Measurements from ENCODE around the gene SHLD1. TPM values are rescaled to one million over a fixed set of nuclear protein-coding genes. Genes with fewer than 3 reads are reported as not detected.

The SHLD1 gene
- total and polyA plus RNA-seq, 2 experiments from 2014 or later = 1.4 to 15.0 TPM

DNA sequence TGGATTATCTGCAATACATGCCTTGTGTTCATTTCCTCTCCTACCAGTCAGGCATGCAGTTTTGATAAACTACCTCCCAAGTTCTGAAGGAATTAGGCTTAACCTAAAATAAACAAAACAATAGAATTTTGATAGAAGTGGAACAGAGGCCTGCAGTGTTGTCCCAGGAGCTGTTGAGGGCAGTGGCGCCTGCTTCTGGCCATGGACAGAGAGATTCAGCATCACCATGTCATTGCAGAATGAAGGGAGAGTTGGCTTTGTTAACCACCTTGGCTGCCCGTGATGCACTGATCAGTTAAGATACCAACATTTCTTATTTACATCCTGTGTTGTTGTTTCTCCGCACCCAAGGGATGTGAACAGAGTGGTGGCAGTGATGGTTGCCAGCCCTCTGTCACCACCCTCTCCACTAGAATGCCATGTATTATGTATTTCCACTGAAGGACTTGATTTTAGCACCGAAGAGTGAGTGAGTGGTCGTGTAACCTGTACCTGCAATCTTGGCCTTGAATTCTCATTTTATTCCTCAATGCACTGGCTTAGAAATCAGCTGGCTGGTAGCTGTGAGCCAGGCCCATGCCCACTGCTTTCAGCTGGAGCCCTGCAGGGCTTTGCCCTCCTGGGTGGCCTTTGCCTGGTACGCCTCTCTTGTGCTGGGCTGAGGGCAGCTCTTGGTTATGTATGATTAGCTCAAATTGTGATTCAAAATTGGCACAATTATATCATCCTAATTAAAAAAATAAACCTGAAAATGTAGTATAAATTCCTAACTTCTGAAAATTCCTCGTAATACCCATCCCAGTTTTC, 56.5 kb downstream of the SHLD1 start:
- no peaks in the 10 kb centered on the region for H3K9me3 Mint-ChIP-seq
- H3K79me2 ChIP-seq (replicated peaks; ENCODE audit: insufficient read depth) = no peaks in the 10 kb centered on the region
- DNase-seq (ENCODE audit: low spot score) = peak; percentile 46
- no peak overlapping the region for H3K4me3 ChIP-seq
- 0 out of 2 replicates have a peak overlapping the region, but pooled peaks have one; percentile 34 for H2AFZ ChIP-seq
- ATAC-seq = peak; percentile 87
- H3K36me3 Mint-ChIP-seq (ENCODE audit: low read depth) = no peaks in the 10 kb centered on the region
- no peak overlapping the region for H3K4me2 ChIP-seq
- no peaks in the 10 kb centered on the region for H3F3A ChIP-seq (replicated peaks; ENCODE audit: low read depth)
- TF ChIP-seq, protein P1, sequence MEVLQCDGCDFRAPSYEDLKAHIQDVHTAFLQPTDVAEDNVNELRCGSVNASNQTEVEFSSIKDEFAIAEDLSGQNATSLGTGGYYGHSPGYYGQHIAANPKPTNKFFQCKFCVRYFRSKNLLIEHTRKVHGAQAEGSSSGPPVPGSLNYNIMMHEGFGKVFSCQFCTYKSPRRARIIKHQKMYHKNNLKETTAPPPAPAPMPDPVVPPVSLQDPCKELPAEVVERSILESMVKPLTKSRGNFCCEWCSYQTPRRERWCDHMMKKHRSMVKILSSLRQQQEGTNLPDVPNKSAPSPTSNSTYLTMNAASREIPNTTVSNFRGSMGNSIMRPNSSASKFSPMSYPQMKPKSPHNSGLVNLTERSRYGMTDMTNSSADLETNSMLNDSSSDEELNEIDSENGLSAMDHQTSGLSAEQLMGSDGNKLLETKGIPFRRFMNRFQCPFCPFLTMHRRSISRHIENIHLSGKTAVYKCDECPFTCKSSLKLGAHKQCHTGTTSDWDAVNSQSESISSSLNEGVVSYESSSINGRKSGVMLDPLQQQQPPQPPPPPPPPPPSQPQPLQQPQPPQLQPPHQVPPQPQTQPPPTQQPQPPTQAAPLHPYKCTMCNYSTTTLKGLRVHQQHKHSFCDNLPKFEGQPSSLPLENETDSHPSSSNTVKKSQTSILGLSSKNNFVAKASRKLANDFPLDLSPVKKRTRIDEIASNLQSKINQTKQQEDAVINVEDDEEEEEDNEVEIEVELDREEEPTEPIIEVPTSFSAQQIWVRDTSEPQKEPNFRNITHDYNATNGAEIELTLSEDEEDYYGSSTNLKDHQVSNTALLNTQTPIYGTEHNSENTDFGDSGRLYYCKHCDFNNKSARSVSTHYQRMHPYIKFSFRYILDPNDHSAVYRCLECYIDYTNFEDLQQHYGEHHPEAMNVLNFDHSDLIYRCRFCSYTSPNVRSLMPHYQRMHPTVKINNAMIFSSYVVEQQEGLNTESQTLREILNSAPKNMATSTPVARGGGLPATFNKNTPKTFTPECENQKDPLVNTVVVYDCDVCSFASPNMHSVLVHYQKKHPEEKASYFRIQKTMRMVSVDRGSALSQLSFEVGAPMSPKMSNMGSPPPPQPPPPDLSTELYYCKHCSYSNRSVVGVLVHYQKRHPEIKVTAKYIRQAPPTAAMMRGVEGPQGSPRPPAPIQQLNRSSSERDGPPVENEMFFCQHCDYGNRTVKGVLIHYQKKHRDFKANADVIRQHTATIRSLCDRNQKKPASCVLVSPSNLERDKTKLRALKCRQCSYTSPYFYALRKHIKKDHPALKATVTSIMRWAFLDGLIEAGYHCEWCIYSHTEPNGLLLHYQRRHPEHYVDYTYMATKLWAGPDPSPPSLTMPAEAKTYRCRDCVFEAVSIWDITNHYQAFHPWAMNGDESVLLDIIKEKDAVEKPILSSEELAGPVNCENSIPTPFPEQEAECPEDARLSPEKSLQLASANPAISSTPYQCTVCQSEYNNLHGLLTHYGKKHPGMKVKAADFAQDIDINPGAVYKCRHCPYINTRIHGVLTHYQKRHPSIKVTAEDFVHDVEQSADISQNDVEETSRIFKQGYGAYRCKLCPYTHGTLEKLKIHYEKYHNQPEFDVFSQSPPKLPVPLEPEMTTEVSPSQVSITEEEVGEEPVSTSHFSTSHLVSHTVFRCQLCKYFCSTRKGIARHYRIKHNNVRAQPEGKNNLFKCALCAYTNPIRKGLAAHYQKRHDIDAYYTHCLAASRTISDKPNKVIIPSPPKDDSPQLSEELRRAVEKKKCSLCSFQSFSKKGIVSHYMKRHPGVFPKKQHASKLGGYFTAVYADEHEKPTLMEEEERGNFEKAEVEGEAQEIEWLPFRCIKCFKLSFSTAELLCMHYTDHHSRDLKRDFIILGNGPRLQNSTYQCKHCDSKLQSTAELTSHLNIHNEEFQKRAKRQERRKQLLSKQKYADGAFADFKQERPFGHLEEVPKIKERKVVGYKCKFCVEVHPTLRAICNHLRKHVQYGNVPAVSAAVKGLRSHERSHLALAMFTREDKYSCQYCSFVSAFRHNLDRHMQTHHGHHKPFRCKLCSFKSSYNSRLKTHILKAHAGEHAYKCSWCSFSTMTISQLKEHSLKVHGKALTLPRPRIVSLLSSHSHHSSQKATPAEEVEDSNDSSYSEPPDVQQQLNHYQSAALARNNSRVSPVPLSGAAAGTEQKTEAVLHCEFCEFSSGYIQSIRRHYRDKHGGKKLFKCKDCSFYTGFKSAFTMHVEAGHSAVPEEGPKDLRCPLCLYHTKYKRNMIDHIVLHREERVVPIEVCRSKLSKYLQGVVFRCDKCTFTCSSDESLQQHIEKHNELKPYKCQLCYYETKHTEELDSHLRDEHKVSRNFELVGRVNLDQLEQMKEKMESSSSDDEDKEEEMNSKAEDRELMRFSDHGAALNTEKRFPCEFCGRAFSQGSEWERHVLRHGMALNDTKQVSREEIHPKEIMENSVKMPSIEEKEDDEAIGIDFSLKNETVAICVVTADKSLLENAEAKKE (CRISPR knock-in tag; IDR thresholded peaks at IDR 0.05) = no peak
- TF ChIP-seq NANOG (IDR thresholded peaks at IDR 0.05; ENCODE audit: borderline replicate concordance) (no peak), EZH2 (IDR thresholded peaks at IDR 0.05; ENCODE audit: low read depth, unreplicated experiment) (no peak), EZH2phosphoT487 (IDR thresholded peaks at IDR 0.05; ENCODE audit: unreplicated experiment) (no peak)
- TF ChIP-seq, protein P2, sequence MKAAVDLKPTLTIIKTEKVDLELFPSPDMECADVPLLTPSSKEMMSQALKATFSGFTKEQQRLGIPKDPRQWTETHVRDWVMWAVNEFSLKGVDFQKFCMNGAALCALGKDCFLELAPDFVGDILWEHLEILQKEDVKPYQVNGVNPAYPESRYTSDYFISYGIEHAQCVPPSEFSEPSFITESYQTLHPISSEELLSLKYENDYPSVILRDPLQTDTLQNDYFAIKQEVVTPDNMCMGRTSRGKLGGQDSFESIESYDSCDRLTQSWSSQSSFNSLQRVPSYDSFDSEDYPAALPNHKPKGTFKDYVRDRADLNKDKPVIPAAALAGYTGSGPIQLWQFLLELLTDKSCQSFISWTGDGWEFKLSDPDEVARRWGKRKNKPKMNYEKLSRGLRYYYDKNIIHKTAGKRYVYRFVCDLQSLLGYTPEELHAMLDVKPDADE (IDR thresholded peaks at IDR 0.05) = no peak
- TF ChIP-seq, protein P3, sequence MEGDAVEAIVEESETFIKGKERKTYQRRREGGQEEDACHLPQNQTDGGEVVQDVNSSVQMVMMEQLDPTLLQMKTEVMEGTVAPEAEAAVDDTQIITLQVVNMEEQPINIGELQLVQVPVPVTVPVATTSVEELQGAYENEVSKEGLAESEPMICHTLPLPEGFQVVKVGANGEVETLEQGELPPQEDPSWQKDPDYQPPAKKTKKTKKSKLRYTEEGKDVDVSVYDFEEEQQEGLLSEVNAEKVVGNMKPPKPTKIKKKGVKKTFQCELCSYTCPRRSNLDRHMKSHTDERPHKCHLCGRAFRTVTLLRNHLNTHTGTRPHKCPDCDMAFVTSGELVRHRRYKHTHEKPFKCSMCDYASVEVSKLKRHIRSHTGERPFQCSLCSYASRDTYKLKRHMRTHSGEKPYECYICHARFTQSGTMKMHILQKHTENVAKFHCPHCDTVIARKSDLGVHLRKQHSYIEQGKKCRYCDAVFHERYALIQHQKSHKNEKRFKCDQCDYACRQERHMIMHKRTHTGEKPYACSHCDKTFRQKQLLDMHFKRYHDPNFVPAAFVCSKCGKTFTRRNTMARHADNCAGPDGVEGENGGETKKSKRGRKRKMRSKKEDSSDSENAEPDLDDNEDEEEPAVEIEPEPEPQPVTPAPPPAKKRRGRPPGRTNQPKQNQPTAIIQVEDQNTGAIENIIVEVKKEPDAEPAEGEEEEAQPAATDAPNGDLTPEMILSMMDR (conservative IDR thresholded peaks at IDR 0.05; ENCODE audit: low read depth in 2 of 2) = peak; percentile 41 to 56
- peaks cover 11% of the 10 kb centered on the region for H3K4me1 ChIP-seq (ENCODE audit: insufficient read depth)
- H3K27ac ChIP-seq (ENCODE audit: low read depth) = no peak overlapping the region
- no peak overlapping the region for H3K27ac Mint-ChIP-seq
- no peaks in the 10 kb centered on the region for H3K27me3 ChIP-seq (ENCODE audit: insufficient read depth)
- H3K27me3 Mint-ChIP-seq (ENCODE audit: insufficient read depth, low read depth, poor library complexity) = peaks cover 4% of the 10 kb centered on the region
- H3K4me3 Mint-ChIP-seq = no peak overlapping the region
- no peaks in the 10 kb centered on the region for H3K36me3 ChIP-seq (ENCODE audit: insufficient read depth)
- H4K20me1 ChIP-seq (replicated peaks; ENCODE audit: insufficient read depth) = no peaks in the 10 kb centered on the region
- H3K4me1 Mint-ChIP-seq = peaks cover 20% of the 10 kb centered on the region
- no peaks in the 10 kb centered on the region for H3K9me2 ChIP-seq (ENCODE audit: insufficient read depth)
